Thyroid gland (tissue), 4 donors: ENCODE results near the gene ACSL6. TPM values are rescaled to one million over a fixed set of nuclear protein-coding genes. Genes with fewer than 3 reads are reported as not detected.
"Not testable (repeated sequence)": the region's sequence is repeated elsewhere in the genome, so short reads cannot be mapped to it uniquely, and the experiment has no call there.

ENCODE experiments used
- DNase-seq, 2 donors: peaks; one replicate each; pipeline ENCODE4 v3.0.0-alpha.2; 2019
- H3K27ac ChIP-seq, 3 donors: fragments of 200-600 bp; sonication (generic); 1 replicate in 2 of 3; 2 replicates in 1 of 3; pipeline ENCODE4 v1.5.1; 2016 to 2019; ENCODE audit warnings: mild to moderate bottlenecking in 1 of 3, moderate library complexity in 1 of 3
- H3K27me3 ChIP-seq: fragments of 200-600 bp; sonication (generic); one replicate; pipeline ENCODE4 v1.5.1; 2019
- H3K36me3 ChIP-seq, 2 donors: fragments of 200-600 bp; sonication (generic); one replicate each; pipeline ENCODE4 v1.5.1; 2016 to 2019
- H3K4me1 ChIP-seq, 2 donors: fragments of 200-600 bp; sonication (generic); one replicate each; pipeline ENCODE4 v1.5.1; 2017 to 2019
- H3K4me3 ChIP-seq, 3 donors: fragments of 200-600 bp; sonication (generic); replicated peaks in 1 of 3; 1 replicate in 2 of 3; 2 replicates in 1 of 3; pipeline ENCODE4 v1.5.1; 2016; ENCODE audit warnings: mild to moderate bottlenecking in 1 of 3
- H3K9me3 ChIP-seq: fragments of 200-600 bp; sonication (generic); one replicate; pipeline ENCODE4 v1.5.1; 2017
- POLR2A ChIP-seq, 2 donors: fragments of 450-650 bp; IDR thresholded peaks; one replicate each; pipeline ENCODE4 v1.6.1; 2017; ENCODE audit warnings: antibody characterized with exemption in 2 of 2, mild to moderate bottlenecking in 2 of 2, moderate library complexity in 1 of 2
- WGBS, 2 donors: methylation state at CpG; one replicate each; pipeline ENCODE4 v1.1.5; 2017; 5-methylcytosine and 5-hydroxymethylcytosine counted together
- intact Hi-C: fragments of 100-400 bp; cut with DNase I; formaldehyde crosslinking; loops from one replicate; pipeline ENCODE4 v1.15.1; 2023
- total RNA-seq, 4 donors: library from RNA; depleted of rRNA; stranded (reverse); fragments of >200 nt; gene quantifications; one replicate each; pipeline ENCODE4 v1.2.3, GENCODE V29; 2016
- TF ChIP-seq, protein P1 (sequence below), 6 experiments: fragments of 200-600 bp in 3 of 6; fragments of 450-650 bp in 3 of 6; sonication (generic) in 3 of 6; IDR thresholded peaks; one replicate each; pipeline ENCODE4 v1.5.1; 2016 to 2019; ENCODE audit warnings: antibody characterized with exemption in 6 of 6, mild to moderate bottlenecking in 2 of 6, inconsistent platforms in 1 of 6, moderate library complexity in 1 of 6

ACSL6 gene
- total RNA-seq, 4 donors from 2014 or later: 0.71 to 6.2 (median 1.2) TPM

DNA sequence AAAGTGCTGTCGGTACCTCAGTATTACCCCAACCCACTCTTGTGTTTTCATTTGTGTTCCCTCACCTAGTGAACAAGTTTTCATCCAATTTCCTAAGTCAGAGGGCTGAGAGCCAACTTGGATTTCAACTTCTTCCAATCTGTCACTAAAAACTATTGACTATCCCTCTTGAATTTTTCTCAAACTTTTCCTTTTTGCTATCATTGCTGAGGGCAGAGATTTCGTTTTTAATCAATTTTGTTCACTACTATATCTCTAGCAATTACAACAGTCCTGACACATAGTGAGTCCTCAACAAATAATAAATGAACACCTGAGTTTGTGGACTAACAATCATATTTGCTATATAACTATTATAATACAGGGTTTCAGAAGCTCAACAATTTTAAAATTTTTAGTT lies 95.0 kb downstream of the ACSL6 start:
- no peaks in the 10 kb centered on the region for H3K4me1 ChIP-seq
- DNase-seq: no peak
- no peak overlapping the region for H3K4me3 ChIP-seq
- intact Hi-C loops: no loop called here
- no peaks in the 10 kb centered on the region for H3K9me3 ChIP-seq
- WGBS, 2 donors: 42 to 65% methylated on average over 2 of the region's 2 CpGs
- no peak for TF ChIP-seq POLR2A (IDR thresholded peaks at IDR 0.05)
- TF ChIP-seq, protein P1, sequence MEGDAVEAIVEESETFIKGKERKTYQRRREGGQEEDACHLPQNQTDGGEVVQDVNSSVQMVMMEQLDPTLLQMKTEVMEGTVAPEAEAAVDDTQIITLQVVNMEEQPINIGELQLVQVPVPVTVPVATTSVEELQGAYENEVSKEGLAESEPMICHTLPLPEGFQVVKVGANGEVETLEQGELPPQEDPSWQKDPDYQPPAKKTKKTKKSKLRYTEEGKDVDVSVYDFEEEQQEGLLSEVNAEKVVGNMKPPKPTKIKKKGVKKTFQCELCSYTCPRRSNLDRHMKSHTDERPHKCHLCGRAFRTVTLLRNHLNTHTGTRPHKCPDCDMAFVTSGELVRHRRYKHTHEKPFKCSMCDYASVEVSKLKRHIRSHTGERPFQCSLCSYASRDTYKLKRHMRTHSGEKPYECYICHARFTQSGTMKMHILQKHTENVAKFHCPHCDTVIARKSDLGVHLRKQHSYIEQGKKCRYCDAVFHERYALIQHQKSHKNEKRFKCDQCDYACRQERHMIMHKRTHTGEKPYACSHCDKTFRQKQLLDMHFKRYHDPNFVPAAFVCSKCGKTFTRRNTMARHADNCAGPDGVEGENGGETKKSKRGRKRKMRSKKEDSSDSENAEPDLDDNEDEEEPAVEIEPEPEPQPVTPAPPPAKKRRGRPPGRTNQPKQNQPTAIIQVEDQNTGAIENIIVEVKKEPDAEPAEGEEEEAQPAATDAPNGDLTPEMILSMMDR (IDR thresholded peaks at IDR 0.05): no peak
- H3K27ac ChIP-seq: no peak overlapping the region
- H3K36me3 ChIP-seq: no peaks in the 10 kb centered on the region
- no peaks in the 10 kb centered on the region for H3K27me3 ChIP-seq

DNA sequence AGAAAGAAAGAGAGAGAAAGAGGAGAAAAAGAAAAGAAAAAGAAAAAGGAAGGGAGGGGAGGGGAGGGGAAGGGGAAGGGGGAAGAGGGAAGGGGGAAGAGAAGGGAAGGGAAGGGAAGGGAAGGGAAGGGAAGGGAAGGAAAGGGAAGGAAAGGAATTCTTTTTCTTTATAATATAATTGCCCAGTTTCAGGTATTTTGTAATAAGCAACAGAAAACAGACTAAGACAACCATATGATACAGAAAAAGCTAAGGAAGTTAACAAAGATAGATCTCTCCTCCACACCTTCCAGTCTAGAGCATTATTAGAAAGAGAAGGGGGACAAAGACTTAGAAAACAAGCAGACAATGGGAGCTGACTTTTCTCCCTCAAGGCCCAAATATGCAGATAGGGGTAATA lies 97.0 kb downstream of the ACSL6 start:
- intact Hi-C loops: no loop called here

DNA sequence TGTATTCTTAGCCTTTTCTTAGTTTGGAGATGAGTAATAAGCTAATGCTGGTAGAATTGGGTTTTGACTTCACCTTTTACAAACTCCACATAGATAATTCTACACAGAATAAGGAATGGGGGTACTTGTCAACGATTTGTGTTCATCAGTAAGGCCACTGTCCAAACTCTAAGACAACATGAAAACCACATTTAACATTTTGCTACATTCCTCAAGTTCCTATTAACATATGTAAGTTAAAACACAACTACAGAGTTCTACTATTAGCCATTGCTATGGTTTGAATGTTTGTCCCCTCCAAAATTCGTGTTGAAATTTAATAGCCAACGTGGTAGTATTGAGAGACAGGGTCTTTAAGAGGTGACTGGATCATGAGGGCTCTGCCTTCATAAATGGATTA lies 97.9 kb downstream of the ACSL6 start:
- no peak for DNase-seq
- no peaks in the 10 kb centered on the region for H3K9me3 ChIP-seq
- WGBS, 2 donors: 63 to 76% methylated on average over 3 of the region's 3 CpGs
- no peak overlapping the region for H3K4me3 ChIP-seq
- TF ChIP-seq, protein P1 (IDR thresholded peaks at IDR 0.05): no peak
- TF ChIP-seq POLR2A (IDR thresholded peaks at IDR 0.05): no peak
- H3K27ac ChIP-seq: no peak overlapping the region
- no peaks in the 10 kb centered on the region for H3K4me1 ChIP-seq
- H3K27me3 ChIP-seq: no peaks in the 10 kb centered on the region
- no peaks in the 10 kb centered on the region for H3K36me3 ChIP-seq
- intact Hi-C loops: no loop called here

More for the DNA sequence above, 97.0 kb downstream of the ACSL6 start:
- no peaks in the 10 kb centered on the region for H3K9me3 ChIP-seq
- no peak for DNase-seq
- no peaks in the 10 kb centered on the region for H3K4me1 ChIP-seq
- H3K27ac ChIP-seq: no peak overlapping the region
- no peaks in the 10 kb centered on the region for H3K36me3 ChIP-seq
- no peak overlapping the region for H3K4me3 ChIP-seq
- TF ChIP-seq, protein P1 (IDR thresholded peaks at IDR 0.05): no peak
- no peak for TF ChIP-seq POLR2A (IDR thresholded peaks at IDR 0.05)
- no peaks in the 10 kb centered on the region for H3K27me3 ChIP-seq

DNA sequence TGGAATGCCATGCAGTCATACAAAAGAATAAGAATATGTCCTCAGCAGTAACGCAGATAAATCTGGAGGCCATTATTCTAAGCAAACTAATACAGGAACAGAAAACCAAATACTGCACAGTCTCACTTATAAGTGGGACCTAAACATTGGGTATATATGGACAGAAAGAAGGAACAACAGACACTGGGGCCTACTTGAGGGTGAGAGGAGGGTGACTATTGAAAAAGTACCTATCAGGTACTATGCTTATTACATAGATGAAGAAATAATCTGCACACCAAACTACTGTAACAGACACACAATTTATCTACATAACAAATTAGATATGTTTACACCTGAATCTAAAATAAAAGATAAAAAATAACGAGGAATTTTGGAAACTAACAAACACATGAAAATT lies 104.8 kb downstream of the ACSL6 start:
- DNase-seq: no peak
- no peaks in the 10 kb centered on the region for H3K4me1 ChIP-seq
- H3K4me3 ChIP-seq: no peak overlapping the region
- 77 to 82% methylated on average over 2 of the region's 2 CpGs for WGBS, 2 donors
- H3K27ac ChIP-seq: no peak overlapping the region
- intact Hi-C loops: no loop called here
- no peaks in the 10 kb centered on the region for H3K27me3 ChIP-seq
- TF ChIP-seq POLR2A (IDR thresholded peaks at IDR 0.05): no peak
- TF ChIP-seq, protein P1 (IDR thresholded peaks at IDR 0.05): no peak
- no peaks in the 10 kb centered on the region for H3K36me3 ChIP-seq
- no peaks in the 10 kb centered on the region for H3K9me3 ChIP-seq

DNA sequence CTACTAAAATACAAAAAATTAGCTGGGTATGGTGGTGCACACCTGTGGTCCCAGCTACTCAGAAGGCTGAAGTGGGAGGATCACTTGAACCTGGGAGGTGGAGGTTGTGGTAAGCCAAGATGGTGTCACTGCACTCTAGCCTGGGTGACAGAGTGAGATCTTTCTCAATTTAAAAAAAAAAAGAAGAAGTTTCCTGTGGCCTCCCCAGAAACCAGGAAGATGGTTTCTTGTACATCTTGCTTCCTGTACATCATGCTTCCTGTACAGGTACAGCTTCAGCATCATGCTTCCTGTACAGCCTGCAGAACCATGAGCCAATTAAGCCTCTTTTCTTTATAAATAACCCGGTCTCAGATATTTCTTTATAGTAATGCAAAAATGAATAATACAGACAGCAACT lies 109.2 kb downstream of the ACSL6 start:
- 72 to 84% methylated on average over 1 of the region's 1 CpG for WGBS, 2 donors
- H3K4me3 ChIP-seq, H3K36me3 ChIP-seq, H3K27me3 ChIP-seq, H3K4me1 ChIP-seq, H3K27ac ChIP-seq, H3K9me3 ChIP-seq, intact Hi-C loops, DNase-seq: not testable (repeated sequence)

Other genes starting within 250 kb of the ACSL6 start
- gene FNIP1, start 214.6 kb downstream of the ACSL6 start, total RNA-seq: 10 to 100 TPM; 55.3 to 91.7 (median 65.3) TPM
- not detected for gene MEIKIN, start 66.0 kb downstream of the ACSL6 start, total RNA-seq
- not detected for gene IL3, start 49.0 kb upstream of the ACSL6 start, total RNA-seq
- not detected for gene CSF2, start 62.1 kb upstream of the ACSL6 start, total RNA-seq
- gene P4HA2, start 216.2 kb upstream of the ACSL6 start, total RNA-seq: 10 to 100 TPM; 21.3 to 32.0 (median 29.6) TPM
- 10 to 100 TPM in 2 of 4 donors, 1 to 10 TPM in 2; 6.0 to 25.4 (median 13.3) TPM for gene PDLIM4, start 246.0 kb upstream of the ACSL6 start, total RNA-seq